Calu3 (cell line): Measurements from ENCODE around the gene DEPDC5. TPM values are rescaled to one million over a fixed set of nuclear protein-coding genes. Genes with fewer than 3 reads are reported as not detected.

Experiments used
- BruUV-seq: library from RNA; stranded (reverse); fragments of 400-500 nt; replicated peaks from 2 replicates; lab custom pipeline; 2021; lab: Mats Ljungman, UMichigan
- CTCF ChIA-PET: fragments of 300-600 bp; sonication (Branson Sonifier 250); formaldehyde crosslinking; loops from one replicate; lab custom pipeline; 2022; ENCODE audit warnings: antibody characterized with exemption; lab: Charles Lee
- DNase-seq: peaks from one replicate; pipeline ENCODE4 v3.0.0; 2022
- H3K27ac Mint-ChIP-seq: one replicate; pipeline ENCODE4 v1.8.0; 2022; ENCODE audit warnings: mixed read lengths; ENCODE audit not compliant: unreplicated experiment
- H3K27me3 Mint-ChIP-seq: one replicate; pipeline ENCODE4 v1.8.0; 2022; ENCODE audit warnings: mixed read lengths; ENCODE audit not compliant: unreplicated experiment
- H3K36me3 Mint-ChIP-seq: one replicate; pipeline ENCODE4 v1.8.0; 2022; ENCODE audit warnings: mild to moderate bottlenecking, moderate library complexity, mixed read lengths; ENCODE audit not compliant: insufficient read depth, unreplicated experiment
- H3K4me1 Mint-ChIP-seq: one replicate; pipeline ENCODE4 v1.8.0; 2022; ENCODE audit warnings: mild to moderate bottlenecking, low read depth, mixed read lengths; ENCODE audit not compliant: unreplicated experiment
- H3K4me3 Mint-ChIP-seq: one replicate; pipeline ENCODE4 v1.8.0; 2022; ENCODE audit warnings: mild to moderate bottlenecking, low read depth, moderate library complexity, mixed read lengths; ENCODE audit not compliant: unreplicated experiment
- H3K9me3 Mint-ChIP-seq: one replicate; pipeline ENCODE4 v1.8.0; 2022; ENCODE audit warnings: low read depth, mixed read lengths; ENCODE audit not compliant: unreplicated experiment
- CTCF ChIP-seq: fragments of 200-600 bp; IDR thresholded peaks from one replicate; pipeline ENCODE4 v1.8.0; 2022; ENCODE audit warnings: antibody characterized with exemption; ENCODE audit not compliant: unreplicated experiment
- intact Hi-C: fragments of 100-400 bp; cut with micrococcal nuclease; formaldehyde crosslinking; loops from one replicate; pipeline ENCODE4 v1.10.0; 2022; ENCODE audit not compliant: unreplicated experiment
- total RNA-seq: library from RNA; stranded (reverse); gene quantifications from 2 replicates; pipeline ENCODE4 v1.2.3, GENCODE V29; 2022

DEPDC5 gene
- total RNA-seq, 1 experiment from 2014 or later: 33.1 TPM

- no peak overlapping the region for H3K27ac Mint-ChIP-seq
- no peaks in the 10 kb centered on the region for H3K27me3 Mint-ChIP-seq
- no peak for DNase-seq
- no peak for TF ChIP-seq CTCF
- intact Hi-C loops: no loop called here
- no peaks in the 10 kb centered on the region for H3K9me3 Mint-ChIP-seq
- no peaks in the 10 kb centered on the region for H3K36me3 Mint-ChIP-seq
- H3K4me3 Mint-ChIP-seq: no peak overlapping the region
- CTCF ChIA-PET: no interaction called here
- no TSS peak for BruUV-seq
- no peaks in the 10 kb centered on the region for H3K4me1 Mint-ChIP-seq
Measured at GRCh38 chr22:31882971-31883370, 129.2 kb downstream of the DEPDC5 start.

- no TSS peak for BruUV-seq
- no peak for TF ChIP-seq CTCF
- no peaks in the 10 kb centered on the region for H3K27me3 Mint-ChIP-seq
- CTCF ChIA-PET: no interaction called here
- H3K4me1 Mint-ChIP-seq: no peaks in the 10 kb centered on the region
- no peaks in the 10 kb centered on the region for H3K9me3 Mint-ChIP-seq
- intact Hi-C loops: no loop called here
- no peak overlapping the region for H3K27ac Mint-ChIP-seq
- DNase-seq: no peak
- H3K4me3 Mint-ChIP-seq: no peak overlapping the region
- no peaks in the 10 kb centered on the region for H3K36me3 Mint-ChIP-seq
Measured at GRCh38 chr22:31883989-31884388, 130.2 kb downstream of the DEPDC5 start.

- Mint-ChIP-seq H3K4me3 (no peak overlapping the region), H3K9me3 (no peaks in the 10 kb centered on the region), H3K27ac (no peak overlapping the region), H3K4me1 (no peaks in the 10 kb centered on the region), H3K27me3 (no peaks in the 10 kb centered on the region), H3K36me3 (peaks cover 7% of the 10 kb centered on the region)
- DNase-seq: no peak
- intact Hi-C loops: loop anchor here (10.0 kb wide), 1 partner anchor 53 kb away; the partner anchor contains the start of gene YWHAH
- CTCF ChIA-PET: no interaction called here
- no peak for TF ChIP-seq CTCF
- BruUV-seq: no TSS peak
Measured at GRCh38 chr22:31891366-31892079, 137.7 kb downstream of the DEPDC5 start.

GRCh38 chr22:31892080-31892433, 138.2 kb downstream of the DEPDC5 start:
- Mint-ChIP-seq H3K4me3 (no peak overlapping the region), H3K27ac (no peak overlapping the region), H3K4me1 (no peaks in the 10 kb centered on the region), H3K36me3 (peaks cover 7% of the 10 kb centered on the region), H3K27me3 (no peaks in the 10 kb centered on the region), H3K9me3 (no peaks in the 10 kb centered on the region)
- DNase-seq: no peak
- no peak for TF ChIP-seq CTCF
- no TSS peak for BruUV-seq
- intact Hi-C loops: loop anchor here (10.0 kb wide), 1 partner anchor 53 kb away; the partner anchor contains the start of gene YWHAH
- CTCF ChIA-PET: no interaction called here
